ENCODE data around the gene ACBD6. TPM values are rescaled to one million over a fixed set of nuclear protein-coding genes. Genes with fewer than 3 reads are reported as not detected.

ACBD6 gene
- total and polyA plus RNA-seq, 2 experiments from 2014 or later: 75.7 to 88.8 TPM

GRCh38 chr1:180507795-180508724, 5.7 kb upstream of the ACBD6 start:
- H3F3A ChIP-seq (replicated peaks; ENCODE audit: low read depth): no peaks in the 10 kb centered on the region
- Mint-ChIP-seq H3K27me3 (ENCODE audit: insufficient read depth, low read depth, poor library complexity) (peaks cover 11% of the 10 kb centered on the region), H3K27ac (no peak overlapping the region), H3K4me3 (no peak overlapping the region), H3K9me3 (peaks cover 30% of the 10 kb centered on the region), H3K36me3 (ENCODE audit: low read depth) (peaks cover 15% of the 10 kb centered on the region), H3K4me1 (peaks cover 10% of the 10 kb centered on the region)
- no peak overlapping the region for H3K4me2 ChIP-seq
- no peak overlapping the region for H3K27ac ChIP-seq (ENCODE audit: low read depth)
- ATAC-seq (no peak), DNase-seq (ENCODE audit: low spot score) (no peak)
- no peak for TF ChIP-seq REST (IDR thresholded peaks at IDR 0.05; ENCODE audit: unreplicated experiment)
- no peak for TF ChIP-seq ZNF331 (CRISPR knock-in tag; IDR thresholded peaks at IDR 0.05; ENCODE audit: low read depth)
- TF ChIP-seq STAT1 (IDR thresholded peaks at IDR 0.05; ENCODE audit: unreplicated experiment): no peak
- TF ChIP-seq POLR2AphosphoS5 (IDR thresholded peaks at IDR 0.05; ENCODE audit: low read depth): no peak
- no peak for TF ChIP-seq NANOG (IDR thresholded peaks at IDR 0.05; ENCODE audit: borderline replicate concordance)
- no peak for TF ChIP-seq ZNF462 (CRISPR knock-in tag; IDR thresholded peaks at IDR 0.05)
- TF ChIP-seq CREB1 (CRISPR knock-in tag; IDR thresholded peaks at IDR 0.05; ENCODE audit: low read depth): no peak
- TF ChIP-seq EZH2 (IDR thresholded peaks at IDR 0.05; ENCODE audit: low read depth, unreplicated experiment): no peak
- no peak for TF ChIP-seq CTCF (conservative IDR thresholded peaks at IDR 0.05; ENCODE audit: low read depth in 2 of 2)
- no peak for TF ChIP-seq JUNB (IDR thresholded peaks at IDR 0.05; ENCODE audit: unreplicated experiment)
- TF ChIP-seq ZNF114 (CRISPR knock-in tag; IDR thresholded peaks at IDR 0.05): no peak
- TF ChIP-seq EZH2phosphoT487 (IDR thresholded peaks at IDR 0.05; ENCODE audit: unreplicated experiment): no peak
- H3K9me2 ChIP-seq (ENCODE audit: insufficient read depth): no peaks in the 10 kb centered on the region; the same call in 1 of the 2 replicates
- no peak overlapping the region for H3K4me3 ChIP-seq
- no peaks in the 10 kb centered on the region for H3K79me2 ChIP-seq (replicated peaks; ENCODE audit: insufficient read depth)
- no peaks in the 10 kb centered on the region for H4K20me1 ChIP-seq (replicated peaks; ENCODE audit: insufficient read depth)
- H2AFZ ChIP-seq: no peak overlapping the region
- peaks cover 9% of the 10 kb centered on the region for H3K27me3 ChIP-seq (ENCODE audit: insufficient read depth)
- no peaks in the 10 kb centered on the region for H3K36me3 ChIP-seq (ENCODE audit: insufficient read depth)
- peaks cover 8% of the 10 kb centered on the region for H3K4me1 ChIP-seq (ENCODE audit: insufficient read depth)
